GM12875 (cell line): Measurements from ENCODE around the gene ANKMY1.

Experiments
- H3K4me3 ChIP-seq: one replicate; pipeline ENCODE4 v1.5.1; 2011; ENCODE audit warnings: low read depth, low read length, control low read depth
- CTCF ChIP-seq: IDR thresholded peaks from 2 replicates; pipeline ENCODE4 v1.5.1; 2011; ENCODE audit warnings: low read depth, mild to moderate bottlenecking, control low read depth, inconsistent platforms, low read length, moderate library complexity, borderline replicate concordance; ENCODE audit not compliant: insufficient read depth

ANKMY1 gene

GRCh38 chr2:240589375-240589774, 31.6 kb upstream of the ANKMY1 start:
- H3K4me3 ChIP-seq = no peak overlapping the region
- no peak for TF ChIP-seq CTCF

- H3K4me3 ChIP-seq = no peak overlapping the region
- TF ChIP-seq CTCF = no peak
Measured at GRCh38 chr2:240588669-240589068, 30.9 kb upstream of the ANKMY1 start.

GRCh38 chr2:240588006-240588655, 30.3 kb upstream of the ANKMY1 start:
- H3K4me3 ChIP-seq = no peak overlapping the region
- TF ChIP-seq CTCF = no peak

GRCh38 chr2:240586919-240587800, 29.4 kb upstream of the ANKMY1 start:
- peak overlapping the region; percentile 74 for H3K4me3 ChIP-seq
- TF ChIP-seq CTCF = no peak

GRCh38 chr2:240586198-240586918, 28.6 kb upstream of the ANKMY1 start, which contains the start of gene CAPN10:
CAPN10 (plus strand) TSS chr2:240586734; CDS start chr2:240586912, 178 bp downstream.
- no peak for TF ChIP-seq CTCF
- peak within 1 kb of the TSS; percentile 74 for H3K4me3 ChIP-seq

GRCh38 chr2:240585681-240586197, 28.0 kb upstream of the ANKMY1 start:
- H3K4me3 ChIP-seq = peak overlapping the region; percentile 74
- no peak for TF ChIP-seq CTCF
